K562 (cell line): ENCODE measurements around the gene RHOA. TPM values are rescaled to one million over a fixed set of nuclear protein-coding genes. Genes with fewer than 3 reads are reported as not detected.

Source experiments
- ESRRB ChIP-seq: fragments of 250-450 bp; sonication (Bioruptor Pico); IDR thresholded peaks from 2 replicates; pipeline ENCODE4 v1.5.0; 2020; ENCODE audit warnings: mild to moderate bottlenecking, moderate library complexity, borderline replicate concordance
- JUND ChIP-seq, 2 experiments: IDR thresholded peaks; 2 replicates in 1 of 2; 3 replicates in 1 of 2; pipeline ENCODE4 v1.6.1; 2011; ENCODE audit warnings: borderline replicate concordance in 2 of 2, low read depth in 2 of 2, low read length in 2 of 2, improper control_type of control experiment in 1 of 2, missing biosample characterization in 1 of 2, missing genetic modification characterization in 1 of 2, missing genetic modification reagents in 1 of 2
- KAT7 ChIP-seq: sonication (generic); formaldehyde crosslinking; IDR thresholded peaks from 2 replicates; pipeline ENCODE4 v1.8.0; 2022; ENCODE audit warnings: missing genetic modification reagents, mild to moderate bottlenecking, borderline replicate concordance
- PHF8 ChIP-seq: fragments of 200-600 bp; sonication (generic); IDR thresholded peaks from 2 replicates; pipeline ENCODE4 v1.6.1; 2012; ENCODE audit warnings: mixed run types, mild to moderate bottlenecking, inconsistent platforms, low read length, moderate library complexity, borderline replicate concordance
- SLC30A9 ChIP-seq: fragments of 250-450 bp; sonication (Bioruptor Pico); IDR thresholded peaks from 2 replicates; pipeline ENCODE4 v1.8.0; 2022; ENCODE audit warnings: mild to moderate bottlenecking, moderate library complexity
- SMAD2 ChIP-seq: fragments of 150-350 bp; IDR thresholded peaks from 2 replicates; pipeline ENCODE4 v1.6.1; 2014; ENCODE audit warnings: low read depth, mild to moderate bottlenecking, low read length
- TGIF2 ChIP-seq: sonication (generic); formaldehyde crosslinking; IDR thresholded peaks from 2 replicates; pipeline ENCODE4 v1.8.1; 2022; ENCODE audit warnings: mild to moderate bottlenecking, missing genetic modification reagents, moderate library complexity
- U2AF1 ChIP-seq: fragments of 200-400 bp; formaldehyde crosslinking; optimal IDR thresholded peaks from 2 replicates; pipeline ENCODE3; 2017; ENCODE audit warnings: mild to moderate bottlenecking, low read depth, low read length, moderate library complexity
- YBX1 ChIP-seq: fragments of 450-650 bp; IDR thresholded peaks from 2 replicates; pipeline ENCODE4 v1.7.1; 2016; ENCODE audit warnings: mild to moderate bottlenecking
- ZBTB1 ChIP-seq: sonication (generic); formaldehyde crosslinking; IDR thresholded peaks from 2 replicates; pipeline ENCODE4 v1.8.1; 2023; ENCODE audit warnings: missing genetic modification reagents, low read depth, mild to moderate bottlenecking, borderline replicate concordance
- ZFX ChIP-seq: sonication (generic); formaldehyde crosslinking; IDR thresholded peaks from 2 replicates; pipeline ENCODE4 v1.8.0; 2022; ENCODE audit warnings: mild to moderate bottlenecking, missing genetic modification reagents, moderate library complexity
- ZNF12 ChIP-seq: sonication (generic); formaldehyde crosslinking; IDR thresholded peaks from 2 replicates; pipeline ENCODE4 v1.4.0; 2020; ENCODE audit warnings: mild to moderate bottlenecking, missing genetic modification reagents
- ZNF384 ChIP-seq: IDR thresholded peaks from 2 replicates; pipeline ENCODE4 v1.6.1; 2012; ENCODE audit warnings: low read depth, low read length, improper control_type of control experiment
- ZNF76 ChIP-seq: fragments of 250-450 bp; sonication (Bioruptor Pico); IDR thresholded peaks from 2 replicates; pipeline ENCODE4 v1.4.0; 2020; ENCODE audit warnings: mild to moderate bottlenecking, moderate library complexity, borderline replicate concordance
- polyA plus RNA-seq, 8 experiments: library from polyadenylated mRNA; depleted of rRNA in 4 of 8; stranded (reverse) in 5 of 8; unstranded in 3 of 8; fragments of >200 nt; fragmentation: Nextera tagmentation in 2 of 8; fragmentation: Illumina TruSeq in 1 of 8; extraction: Ambion mirVana in 2 of 8; extraction: Trizol in 1 of 8; gene quantifications; 2 replicates each; pipeline versions ENCODE4 v1.2.1 to v1.2.3, GENCODE V29; 2011 to 2014; ENCODE audit warnings: inconsistent platforms in 1 of 8, missing spikeins in 1 of 8
- total RNA-seq, 7 experiments: library from RNA; depleted of rRNA in 6 of 7; stranded (reverse); fragments of >200 nt in 6 of 7; fragmentation: Illumina TruSeq in 2 of 7; extraction: Trizol in 2 of 7; gene quantifications; 2 replicates each; pipeline versions ENCODE4 v1.2.1 to v1.2.3, GENCODE V29; 2011 to 2021; ENCODE audit warnings: low replicate concordance in 1 of 7
- TF ChIP-seq, protein P1 (sequence below): sonication (generic); formaldehyde crosslinking; IDR thresholded peaks from 2 replicates; pipeline ENCODE4 v1.8.1; 2023; ENCODE audit warnings: mild to moderate bottlenecking, missing genetic modification reagents
- TF ChIP-seq, protein P2 (sequence below): sonication (generic); formaldehyde crosslinking; IDR thresholded peaks from 2 replicates; pipeline ENCODE4 v1.8.0; 2022; ENCODE audit warnings: mild to moderate bottlenecking, low read depth, missing genetic modification reagents
- TF ChIP-seq, protein P3 (sequence below): fragments of 450-650 bp; IDR thresholded peaks from 2 replicates; pipeline ENCODE4 v1.6.1; 2016; ENCODE audit warnings: mild to moderate bottlenecking
- TF ChIP-seq, protein P4 (sequence below): sonication (generic); formaldehyde crosslinking; IDR thresholded peaks from 2 replicates; pipeline ENCODE4 v1.8.0; 2022; ENCODE audit warnings: mild to moderate bottlenecking, missing genetic modification reagents

Gene RHOA
- total and polyA plus RNA-seq, 9 of the 15 experiments (the other 6 are each of a cell fraction or from before 2014, with no cell fraction given) = 136 to 540 (median 236) TPM

DNA sequence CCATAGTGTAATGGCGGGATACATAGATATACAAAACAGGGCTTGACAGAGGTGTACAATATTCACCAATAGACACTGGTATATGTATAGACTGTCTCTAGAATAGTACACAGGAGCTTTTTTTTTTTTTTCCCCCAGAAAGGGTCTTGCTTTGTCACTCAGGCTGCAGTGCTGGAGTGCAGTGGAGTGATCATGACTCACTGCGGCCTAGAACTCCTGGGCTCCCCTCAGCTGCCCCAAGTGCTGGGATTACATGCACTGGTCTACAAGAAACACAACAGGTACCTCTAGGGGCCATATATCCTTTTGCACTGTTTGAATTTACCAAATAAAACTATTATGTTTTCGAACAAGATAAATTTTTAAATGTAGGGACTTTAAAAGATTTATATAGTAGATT lies 12.3 kb downstream of the RHOA start (continued):
- TF ChIP-seq TGIF2 (CRISPR knock-in tag) (no peak), ZNF384 (peak; percentile 66), ZBTB1 (CRISPR knock-in tag) (no peak), ZNF12 (CRISPR knock-in tag) (no peak), ZNF76 (CRISPR knock-in tag) (no peak), YBX1 (no peak), JUND (IDR thresholded peaks at IDR 0.05; ENCODE audit: borderline replicate concordance, low read depth, low read length) (peak; percentile 42; the same call in 1 of the 2 replicates), JUND (tag; IDR thresholded peaks at IDR 0.05; ENCODE audit: borderline replicate concordance, low read depth, low read length) (no peak), U2AF1 (no peak), PHF8 (no peak), ZFX (CRISPR knock-in tag) (peak; percentile 19; the same call in 1 of the 2 replicates), ESRRB (no peak), SMAD2 (no peak), KAT7 (CRISPR knock-in tag) (no peak), SLC30A9 (no peak)
- TF ChIP-seq, protein P1, sequence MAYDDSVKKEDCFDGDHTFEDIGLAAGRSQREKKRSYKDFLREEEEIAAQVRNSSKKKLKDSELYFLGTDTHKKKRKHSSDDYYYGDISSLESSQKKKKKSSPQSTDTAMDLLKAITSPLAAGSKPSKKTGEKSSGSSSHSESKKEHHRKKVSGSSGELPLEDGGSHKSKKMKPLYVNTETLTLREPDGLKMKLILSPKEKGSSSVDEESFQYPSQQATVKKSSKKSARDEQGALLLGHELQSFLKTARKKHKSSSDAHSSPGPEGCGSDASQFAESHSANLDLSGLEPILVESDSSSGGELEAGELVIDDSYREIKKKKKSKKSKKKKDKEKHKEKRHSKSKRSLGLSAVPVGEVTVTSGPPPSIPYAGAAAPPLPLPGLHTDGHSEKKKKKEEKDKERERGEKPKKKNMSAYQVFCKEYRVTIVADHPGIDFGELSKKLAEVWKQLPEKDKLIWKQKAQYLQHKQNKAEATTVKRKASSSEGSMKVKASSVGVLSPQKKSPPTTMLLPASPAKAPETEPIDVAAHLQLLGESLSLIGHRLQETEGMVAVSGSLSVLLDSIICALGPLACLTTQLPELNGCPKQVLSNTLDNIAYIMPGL (CRISPR knock-in tag) = no peak
- TF ChIP-seq, protein P2, sequence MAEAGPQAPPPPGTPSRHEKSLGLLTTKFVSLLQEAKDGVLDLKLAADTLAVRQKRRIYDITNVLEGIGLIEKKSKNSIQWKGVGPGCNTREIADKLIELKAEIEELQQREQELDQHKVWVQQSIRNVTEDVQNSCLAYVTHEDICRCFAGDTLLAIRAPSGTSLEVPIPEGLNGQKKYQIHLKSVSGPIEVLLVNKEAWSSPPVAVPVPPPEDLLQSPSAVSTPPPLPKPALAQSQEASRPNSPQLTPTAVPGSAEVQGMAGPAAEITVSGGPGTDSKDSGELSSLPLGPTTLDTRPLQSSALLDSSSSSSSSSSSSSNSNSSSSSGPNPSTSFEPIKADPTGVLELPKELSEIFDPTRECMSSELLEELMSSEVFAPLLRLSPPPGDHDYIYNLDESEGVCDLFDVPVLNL (CRISPR knock-in tag) = no peak
- TF ChIP-seq, protein P3, sequence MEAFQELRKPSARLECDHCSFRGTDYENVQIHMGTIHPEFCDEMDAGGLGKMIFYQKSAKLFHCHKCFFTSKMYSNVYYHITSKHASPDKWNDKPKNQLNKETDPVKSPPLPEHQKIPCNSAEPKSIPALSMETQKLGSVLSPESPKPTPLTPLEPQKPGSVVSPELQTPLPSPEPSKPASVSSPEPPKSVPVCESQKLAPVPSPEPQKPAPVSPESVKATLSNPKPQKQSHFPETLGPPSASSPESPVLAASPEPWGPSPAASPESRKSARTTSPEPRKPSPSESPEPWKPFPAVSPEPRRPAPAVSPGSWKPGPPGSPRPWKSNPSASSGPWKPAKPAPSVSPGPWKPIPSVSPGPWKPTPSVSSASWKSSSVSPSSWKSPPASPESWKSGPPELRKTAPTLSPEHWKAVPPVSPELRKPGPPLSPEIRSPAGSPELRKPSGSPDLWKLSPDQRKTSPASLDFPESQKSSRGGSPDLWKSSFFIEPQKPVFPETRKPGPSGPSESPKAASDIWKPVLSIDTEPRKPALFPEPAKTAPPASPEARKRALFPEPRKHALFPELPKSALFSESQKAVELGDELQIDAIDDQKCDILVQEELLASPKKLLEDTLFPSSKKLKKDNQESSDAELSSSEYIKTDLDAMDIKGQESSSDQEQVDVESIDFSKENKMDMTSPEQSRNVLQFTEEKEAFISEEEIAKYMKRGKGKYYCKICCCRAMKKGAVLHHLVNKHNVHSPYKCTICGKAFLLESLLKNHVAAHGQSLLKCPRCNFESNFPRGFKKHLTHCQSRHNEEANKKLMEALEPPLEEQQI = no peak
- TF ChIP-seq, protein P4, sequence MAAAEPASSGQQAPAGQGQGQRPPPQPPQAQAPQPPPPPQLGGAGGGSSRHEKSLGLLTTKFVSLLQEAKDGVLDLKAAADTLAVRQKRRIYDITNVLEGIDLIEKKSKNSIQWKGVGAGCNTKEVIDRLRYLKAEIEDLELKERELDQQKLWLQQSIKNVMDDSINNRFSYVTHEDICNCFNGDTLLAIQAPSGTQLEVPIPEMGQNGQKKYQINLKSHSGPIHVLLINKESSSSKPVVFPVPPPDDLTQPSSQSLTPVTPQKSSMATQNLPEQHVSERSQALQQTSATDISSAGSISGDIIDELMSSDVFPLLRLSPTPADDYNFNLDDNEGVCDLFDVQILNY (CRISPR knock-in tag) = no peak
